Measurements from ENCODE around the gene WDR45.

Gene WDR45

GRCh38 chrX:49043220-49043986 is 36.3 kb downstream of the WDR45 start, which contains the start of gene TFE3:
Gene TFE3 (minus strand): TSS chrX:49043357. CDS start chrX:49043226, 131 bp downstream.
- DNase-seq: peak; percentile 94

DNA sequence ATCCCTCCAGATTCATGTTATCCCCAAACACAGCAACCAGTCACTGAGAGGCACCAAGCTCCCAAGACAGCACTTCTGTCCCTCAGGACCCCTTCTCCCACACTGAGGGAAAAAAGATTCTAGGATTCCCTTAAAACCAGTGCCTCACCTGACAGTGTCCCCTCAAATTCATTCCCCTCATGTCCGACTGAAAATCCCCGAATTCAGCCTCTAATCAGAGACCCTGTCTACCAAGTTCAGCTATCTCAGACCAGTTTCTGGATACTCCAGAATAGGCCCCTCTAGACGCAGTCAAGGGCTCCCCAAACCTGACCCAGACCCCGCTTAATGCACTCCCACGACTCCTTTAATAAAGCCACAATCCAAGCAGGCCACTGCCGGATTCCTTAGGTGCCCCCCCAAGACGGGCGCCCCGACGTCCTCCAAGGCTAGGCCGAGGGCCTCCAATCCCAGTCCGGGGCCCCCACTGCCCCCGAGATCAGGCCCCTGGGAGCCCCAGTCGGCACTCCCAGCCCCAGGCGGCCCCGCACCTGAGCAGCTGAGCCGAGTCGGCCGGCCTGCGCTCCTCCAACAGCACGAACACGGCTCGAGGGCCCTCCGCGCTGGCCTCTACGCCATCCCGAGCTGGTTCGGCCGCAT is 37.0 kb downstream of the WDR45 start:
- no peak for DNase-seq

GRCh38 chrX:49041744-49042580 is 37.7 kb downstream of the WDR45 start:
- DNase-seq: no peak

DNA sequence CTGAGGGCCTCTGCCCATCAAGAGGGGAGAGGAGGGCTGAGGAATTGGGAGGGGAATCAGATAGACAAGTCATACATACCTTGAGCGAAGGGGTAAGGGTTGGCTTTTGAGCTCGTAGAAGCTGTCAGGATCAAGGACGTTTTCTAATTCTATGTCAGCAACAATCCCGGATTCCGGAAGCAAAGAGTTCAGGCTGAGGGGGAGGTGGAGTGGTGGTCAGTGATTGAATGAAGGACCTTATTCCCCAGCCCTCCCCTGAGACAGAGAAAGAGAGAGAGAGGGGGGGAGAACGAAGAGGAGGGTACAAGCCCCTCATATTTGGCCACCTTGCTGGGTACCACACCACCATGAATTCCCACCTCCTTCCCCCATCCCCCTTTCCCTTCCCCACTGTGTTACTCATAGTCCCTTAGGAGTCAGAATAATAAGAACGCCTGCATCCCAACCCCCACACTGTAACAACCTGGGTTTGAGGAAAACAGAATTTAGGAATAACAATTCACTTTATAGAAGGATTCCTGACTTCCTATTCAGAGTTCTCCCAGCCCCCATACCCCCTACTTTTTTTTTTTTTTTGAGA is 39.2 kb downstream of the WDR45 start:
- DNase-seq: no peak

DNA sequence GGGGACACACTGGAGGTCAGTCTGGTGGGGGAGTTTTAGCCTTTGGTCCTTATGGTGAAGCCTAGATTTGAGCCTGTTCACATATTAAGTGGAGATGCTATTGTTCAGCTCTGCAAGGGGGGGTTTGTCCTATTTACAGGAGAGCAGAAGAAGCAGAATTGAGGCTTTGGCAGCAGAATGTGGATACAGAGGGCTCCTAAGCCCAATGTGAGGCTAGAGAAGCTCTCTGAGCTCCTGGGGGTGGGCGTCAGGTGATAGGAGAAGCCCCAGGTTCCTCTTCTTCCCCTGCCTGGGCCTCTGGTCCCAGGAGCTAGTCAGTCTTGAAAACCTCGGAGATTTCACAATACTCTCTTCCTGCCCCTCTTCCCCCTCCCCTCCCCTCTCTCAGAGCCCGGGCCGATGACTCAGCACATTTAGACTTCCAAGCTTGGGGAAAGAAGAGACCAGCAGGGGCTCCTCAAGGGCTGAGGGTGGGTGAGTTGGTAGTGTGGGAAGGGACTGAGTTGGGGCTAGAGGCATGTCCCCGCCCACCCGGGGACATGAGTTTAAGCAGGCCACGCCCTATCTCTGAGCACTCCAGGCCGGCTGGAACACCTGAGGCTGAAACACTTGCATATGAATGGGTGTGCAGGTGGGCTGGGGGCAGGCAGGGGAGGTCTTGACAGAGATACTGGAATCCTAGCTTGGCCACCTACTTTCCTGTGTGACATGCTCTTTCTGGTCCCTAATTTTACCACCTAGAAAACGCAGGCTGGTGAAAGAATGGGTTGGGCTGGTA is 39.9 kb downstream of the WDR45 start:
- peak; percentile 72 for DNase-seq

DNA sequence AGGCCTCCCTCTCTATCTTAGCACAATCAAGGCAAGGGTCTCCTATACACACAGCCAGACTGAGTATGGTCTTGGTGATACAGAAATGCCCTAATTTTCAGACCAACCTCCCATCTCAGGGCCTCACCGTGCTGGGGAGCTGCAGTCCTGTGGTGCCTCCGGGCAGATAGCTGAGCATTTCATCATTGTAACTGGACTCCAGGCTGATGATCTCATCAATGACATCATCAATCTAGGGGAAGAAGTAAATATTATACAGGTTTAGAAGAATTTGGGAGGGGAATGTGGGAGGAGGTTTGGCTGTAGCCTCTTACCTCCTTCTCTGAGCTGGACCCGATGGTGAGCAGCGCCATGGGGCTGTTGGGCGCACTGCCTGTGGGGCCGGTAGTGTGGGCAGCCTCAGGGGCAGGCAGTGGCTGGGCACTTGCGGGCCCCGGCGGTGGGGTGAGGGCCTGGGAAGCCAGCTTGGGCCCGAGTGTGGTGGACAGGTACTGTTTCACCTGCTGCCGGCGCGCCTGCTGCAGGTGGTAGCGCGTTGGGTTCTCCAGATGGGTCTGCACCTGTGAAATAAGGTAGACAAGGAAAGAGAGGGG is 41.7 kb downstream of the WDR45 start:
- no peak for DNase-seq

DNA sequence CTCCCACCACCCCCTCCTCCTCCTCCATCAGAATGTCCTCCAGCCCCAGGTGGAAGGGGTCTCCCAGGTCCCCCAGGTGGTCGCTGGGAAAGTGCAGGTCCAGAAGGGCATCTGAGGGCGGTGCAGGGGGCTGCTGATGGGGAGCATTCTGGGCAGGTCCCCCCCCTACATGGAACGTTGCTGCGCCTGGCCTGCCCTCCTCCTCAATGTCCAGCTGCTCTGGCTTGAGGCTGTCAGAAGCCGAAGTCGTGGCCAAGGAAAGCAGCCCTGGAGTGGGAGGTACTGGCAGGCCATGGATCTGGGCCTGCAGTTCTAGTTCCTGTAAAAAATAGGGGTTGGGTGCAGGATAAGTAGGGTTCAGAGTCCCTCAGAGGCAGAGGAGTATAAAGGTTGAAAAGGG is 49.4 kb downstream of the WDR45 start:
- DNase-seq: no peak

DNA sequence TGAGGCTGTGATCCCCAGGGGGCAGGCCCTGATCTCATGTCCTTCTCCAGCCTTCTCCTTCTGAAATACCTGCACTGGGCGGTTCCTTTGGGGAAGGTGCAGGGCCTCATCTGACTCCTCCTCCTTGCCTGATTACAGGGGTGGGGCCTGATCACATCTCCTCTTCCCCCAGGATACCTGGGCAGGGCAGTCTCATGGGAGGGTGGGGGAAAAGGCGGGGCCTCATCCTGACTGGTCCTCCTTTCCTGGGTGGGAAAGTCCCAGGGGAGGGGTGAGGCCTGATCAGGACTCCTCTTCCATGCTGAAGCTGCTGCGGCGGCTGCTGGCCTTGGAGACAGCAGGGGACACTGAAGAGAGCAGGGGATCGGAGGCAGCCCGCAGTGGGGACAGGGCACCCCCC is 49.8 kb downstream of the WDR45 start:
- DNase-seq: no peak
